Measurements from ENCODE around the gene PCCA.

PCCA gene

GRCh38 chr13:100333141-100333540 lies 244.2 kb downstream of the PCCA start:
- Histone ChIP-seq H3K27ac (no peak overlapping the region), H3K27me3 (no peaks in the 10 kb centered on the region), H3K36me3 (peaks cover 24 to 42% (median 29%) of the 10 kb centered on the region in 3 donors), H3K9me3 (peaks cover 0 to 10% (median 0%) of the 10 kb centered on the region in 3 donors), H3K4me3 (no peak overlapping the region), H3K4me1 (no peaks in the 10 kb centered on the region)
- DNase-seq, result no peak
- TF ChIP-seq, protein P1, sequence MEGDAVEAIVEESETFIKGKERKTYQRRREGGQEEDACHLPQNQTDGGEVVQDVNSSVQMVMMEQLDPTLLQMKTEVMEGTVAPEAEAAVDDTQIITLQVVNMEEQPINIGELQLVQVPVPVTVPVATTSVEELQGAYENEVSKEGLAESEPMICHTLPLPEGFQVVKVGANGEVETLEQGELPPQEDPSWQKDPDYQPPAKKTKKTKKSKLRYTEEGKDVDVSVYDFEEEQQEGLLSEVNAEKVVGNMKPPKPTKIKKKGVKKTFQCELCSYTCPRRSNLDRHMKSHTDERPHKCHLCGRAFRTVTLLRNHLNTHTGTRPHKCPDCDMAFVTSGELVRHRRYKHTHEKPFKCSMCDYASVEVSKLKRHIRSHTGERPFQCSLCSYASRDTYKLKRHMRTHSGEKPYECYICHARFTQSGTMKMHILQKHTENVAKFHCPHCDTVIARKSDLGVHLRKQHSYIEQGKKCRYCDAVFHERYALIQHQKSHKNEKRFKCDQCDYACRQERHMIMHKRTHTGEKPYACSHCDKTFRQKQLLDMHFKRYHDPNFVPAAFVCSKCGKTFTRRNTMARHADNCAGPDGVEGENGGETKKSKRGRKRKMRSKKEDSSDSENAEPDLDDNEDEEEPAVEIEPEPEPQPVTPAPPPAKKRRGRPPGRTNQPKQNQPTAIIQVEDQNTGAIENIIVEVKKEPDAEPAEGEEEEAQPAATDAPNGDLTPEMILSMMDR (IDR thresholded peaks at IDR 0.05), result no peak
- intact Hi-C loops (cut with DNase I; ENCODE audit: low total_unique reads), result no loop called here

- Histone ChIP-seq H3K4me1 (no peaks in the 10 kb centered on the region), H3K9me3 (peaks cover 0 to 10% (median 0%) of the 10 kb centered on the region in 3 donors), H3K27me3 (no peaks in the 10 kb centered on the region), H3K27ac (no peak overlapping the region), H3K4me3 (no peak overlapping the region), H3K36me3 (peaks cover 24 to 39% (median 24%) of the 10 kb centered on the region in 3 donors)
- TF ChIP-seq, protein P1 (IDR thresholded peaks at IDR 0.05), result no peak
- intact Hi-C loops (cut with DNase I; ENCODE audit: low total_unique reads), result no loop called here
- no peak for DNase-seq
Observed at GRCh38 chr13:100334214-100334613, 245.3 kb downstream of the PCCA start.

- DNase-seq, result no peak
- TF ChIP-seq, protein P1 (IDR thresholded peaks at IDR 0.05), result no peak
- Histone ChIP-seq H3K4me3 (no peak overlapping the region), H3K27me3 (no peaks in the 10 kb centered on the region), H3K27ac (no peak overlapping the region), H3K9me3 (peaks cover 0 to 10% (median 0%) of the 10 kb centered on the region in 3 donors), H3K4me1 (no peaks in the 10 kb centered on the region), H3K36me3 (peaks cover 27 to 41% (median 34%) of the 10 kb centered on the region in 3 donors)
- intact Hi-C loops (cut with DNase I; ENCODE audit: low total_unique reads), result no loop called here
Observed at GRCh38 chr13:100336795-100337516, 248.1 kb downstream of the PCCA start.

- TF ChIP-seq, protein P1 (IDR thresholded peaks at IDR 0.05), result no peak
Observed at GRCh38 chr13:100338275-100338674, 249.4 kb downstream of the PCCA start.

GRCh38 chr13:100339411-100339940 lies 250.6 kb downstream of the PCCA start:
- Histone ChIP-seq H3K4me1 (no peaks in the 10 kb centered on the region), H3K27ac (no peak overlapping the region), H3K9me3 (peaks cover 0 to 4% (median 0%) of the 10 kb centered on the region in 3 donors), H3K4me3 (no peak overlapping the region), H3K27me3 (no peaks in the 10 kb centered on the region), H3K36me3 (peaks cover 27 to 41% (median 33%) of the 10 kb centered on the region in 3 donors)
- intact Hi-C loops (cut with DNase I; ENCODE audit: low total_unique reads), result no loop called here
- TF ChIP-seq, protein P1 (IDR thresholded peaks at IDR 0.05), result no peak
- no peak for DNase-seq

More at GRCh38 chr13:100338275-100338674, 249.4 kb downstream of the PCCA start:
- Histone ChIP-seq H3K27ac (no peak overlapping the region), H3K4me1 (no peaks in the 10 kb centered on the region), H3K4me3 (no peak overlapping the region), H3K27me3 (no peaks in the 10 kb centered on the region), H3K9me3 (peaks cover 0 to 10% (median 0%) of the 10 kb centered on the region in 3 donors), H3K36me3 (peaks cover 38 to 41% (median 39%) of the 10 kb centered on the region in 3 donors)
- DNase-seq, result no peak
- intact Hi-C loops (cut with DNase I; ENCODE audit: low total_unique reads), result no loop called here
